ENCODE results near the gene TMEM106A.
"Not testable (repeated sequence)": the region's sequence is repeated elsewhere in the genome, so short reads cannot be mapped to it uniquely, and the experiment has no call there.

Gene TMEM106A, protein sequence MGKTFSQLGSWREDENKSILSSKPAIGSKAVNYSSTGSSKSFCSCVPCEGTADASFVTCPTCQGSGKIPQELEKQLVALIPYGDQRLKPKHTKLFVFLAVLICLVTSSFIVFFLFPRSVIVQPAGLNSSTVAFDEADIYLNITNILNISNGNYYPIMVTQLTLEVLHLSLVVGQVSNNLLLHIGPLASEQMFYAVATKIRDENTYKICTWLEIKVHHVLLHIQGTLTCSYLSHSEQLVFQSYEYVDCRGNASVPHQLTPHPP

DNA sequence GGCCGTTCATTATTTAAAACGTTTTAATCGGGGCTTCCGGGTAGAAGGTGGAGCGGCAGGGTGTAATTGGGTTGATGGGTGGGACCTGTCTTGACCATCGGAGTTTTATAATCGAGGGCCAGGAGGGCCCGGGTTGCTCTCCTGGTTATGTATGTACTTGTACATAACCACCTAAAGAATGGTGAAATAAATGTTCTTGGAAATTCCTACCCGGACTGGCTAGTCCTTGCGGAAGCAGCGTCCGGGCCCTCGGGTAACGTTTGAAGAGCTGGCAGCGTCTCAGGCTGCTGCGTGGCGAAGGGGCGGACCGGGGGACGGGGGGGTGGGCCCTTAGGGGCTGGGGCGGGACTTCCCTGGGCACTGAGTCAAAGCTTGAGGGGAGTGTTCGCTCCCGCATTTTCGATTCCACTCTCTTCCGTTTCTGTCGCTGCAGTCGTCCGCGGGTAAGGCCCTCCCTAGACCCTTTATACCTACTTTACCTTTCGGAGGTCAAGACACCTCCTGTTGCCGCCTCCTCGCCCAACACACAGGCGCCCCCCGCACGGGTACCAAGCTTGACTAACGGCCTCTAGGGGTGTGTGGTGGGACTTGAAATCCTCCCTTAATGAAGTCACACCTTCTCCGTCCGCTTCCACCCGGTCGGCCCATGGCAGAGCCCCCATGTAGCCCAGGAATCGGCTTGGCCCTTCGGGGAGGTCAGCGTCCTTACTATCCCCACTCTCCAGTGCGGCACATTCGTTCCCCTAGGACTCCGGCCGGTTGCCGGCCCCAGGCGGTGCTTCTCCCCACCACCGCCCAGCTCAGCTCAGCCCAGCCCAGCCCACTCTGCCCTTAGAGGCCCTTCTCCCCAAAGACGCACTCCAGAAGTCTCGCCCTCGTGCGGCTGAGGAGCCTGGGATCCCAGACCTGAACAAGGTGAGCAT, at the start of gene TMEM106A:
Gene TMEM106A, plus strand, starts transcription at position 396 of the 923 bp plus-strand sequence. CDS start 1,167 bp downstream, outside the sequence.
- DNase-seq (ENCODE audit: low read depth) = peak; percentile 63

GRCh38 chr17:43165971-43166370, 45.7 kb upstream of the TMEM106A start:
- DNase-seq (ENCODE audit: low read depth) = not testable (repeated sequence)

GRCh38 chr17:43169561-43170139, 42.0 kb upstream of the TMEM106A start:
- no peak for DNase-seq (ENCODE audit: low read depth)

- peak; percentile 80 for DNase-seq (ENCODE audit: low read depth)
Measured at GRCh38 chr17:43170140-43170765, 41.4 kb upstream of the TMEM106A start.

- peak; percentile 92 for DNase-seq (ENCODE audit: low read depth)
Measured at GRCh38 chr17:43170766-43171585, 40.7 kb upstream of the TMEM106A start, which contains the start of gene NBR1. TSS of gene NBR1 (plus strand) at chr17:43171214. CDS start at chr17:43175800, 4,586 bp downstream.

DNA sequence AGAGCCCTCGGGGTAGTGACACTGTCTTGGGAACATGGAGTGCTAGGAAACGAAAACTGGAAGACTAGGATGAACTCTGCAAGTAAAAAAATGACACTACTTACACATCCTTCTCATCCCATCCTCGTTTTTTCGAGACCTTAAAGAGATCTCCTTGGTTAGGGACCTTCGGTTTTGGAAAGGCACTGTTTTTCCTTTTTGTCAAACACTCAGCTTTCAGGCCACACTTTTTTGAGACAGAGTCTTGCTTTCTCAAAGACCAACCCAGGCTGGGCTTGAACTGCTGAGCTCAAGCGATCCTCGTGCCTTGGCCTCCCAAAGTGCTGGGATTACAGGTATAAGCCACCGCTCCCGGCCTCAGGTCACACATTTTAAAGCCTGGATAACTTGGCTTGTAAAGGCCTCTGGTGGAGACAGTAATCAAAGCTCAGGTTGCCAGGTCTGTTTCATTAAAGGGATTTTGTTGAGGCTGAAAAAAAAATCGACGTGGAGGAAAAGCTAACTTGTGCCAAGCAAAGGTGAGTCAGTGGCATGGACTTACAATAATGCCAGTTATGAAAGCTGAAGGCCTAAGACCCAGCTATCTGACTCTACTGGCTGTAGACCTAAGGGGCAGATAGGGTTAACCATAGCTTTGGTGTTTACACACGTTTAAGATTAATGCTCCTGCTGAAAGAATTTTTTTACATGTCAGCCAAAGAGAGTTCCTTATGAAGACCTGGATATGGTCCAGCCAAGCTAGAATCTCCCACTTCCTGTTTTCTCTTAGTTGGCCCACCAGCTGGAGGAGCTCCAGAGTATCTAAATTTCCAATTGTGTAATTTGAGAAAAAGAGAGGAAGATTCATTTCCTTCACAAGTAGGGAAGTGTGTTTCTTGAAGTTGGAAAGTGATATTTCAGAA, 39.8 kb upstream of the TMEM106A start:
- DNase-seq (ENCODE audit: low read depth) = peak; percentile 3

DNA sequence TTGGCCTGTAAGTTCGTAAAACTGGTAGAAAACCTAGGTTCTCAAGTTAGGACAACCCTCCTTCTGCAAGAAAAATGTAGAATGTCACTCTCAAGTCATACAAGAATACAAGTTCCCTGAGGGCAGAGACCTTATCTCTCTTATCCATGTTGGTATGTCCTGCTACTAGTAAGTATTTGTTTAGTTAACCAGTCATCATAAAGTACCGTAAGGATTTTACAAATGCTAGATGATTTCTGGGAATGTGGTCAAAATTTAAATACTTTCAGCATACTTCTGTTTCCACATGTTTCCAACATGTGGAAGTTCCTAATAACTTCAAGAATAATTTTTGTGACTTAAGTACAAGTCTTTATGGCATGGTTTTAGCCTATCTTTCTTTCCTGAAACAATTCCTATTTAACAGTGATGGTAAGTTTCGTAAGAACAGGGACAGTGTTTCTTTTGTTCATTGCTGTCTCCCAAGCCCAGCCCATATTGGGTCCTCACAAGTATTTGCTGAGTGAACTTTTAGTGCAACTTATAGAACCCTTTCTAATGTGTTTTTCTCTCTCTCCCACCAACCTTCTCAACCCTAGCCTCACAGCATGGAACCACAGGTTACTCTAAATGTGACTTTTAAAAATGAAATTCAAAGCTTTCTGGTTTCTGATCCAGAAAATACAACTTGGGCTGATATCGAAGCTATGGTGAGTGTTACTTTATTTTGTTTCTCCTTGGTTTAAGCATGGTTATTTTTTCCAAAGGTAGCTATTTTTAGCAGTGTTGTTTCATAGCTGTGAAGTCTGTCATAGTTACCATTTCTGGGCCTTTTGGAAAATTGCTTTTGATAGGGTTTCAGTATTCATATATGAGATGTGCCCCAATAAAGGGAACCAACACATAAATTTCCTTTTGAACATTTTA, 36.2 kb upstream of the TMEM106A start:
- no peak for DNase-seq (ENCODE audit: low read depth)

DNA sequence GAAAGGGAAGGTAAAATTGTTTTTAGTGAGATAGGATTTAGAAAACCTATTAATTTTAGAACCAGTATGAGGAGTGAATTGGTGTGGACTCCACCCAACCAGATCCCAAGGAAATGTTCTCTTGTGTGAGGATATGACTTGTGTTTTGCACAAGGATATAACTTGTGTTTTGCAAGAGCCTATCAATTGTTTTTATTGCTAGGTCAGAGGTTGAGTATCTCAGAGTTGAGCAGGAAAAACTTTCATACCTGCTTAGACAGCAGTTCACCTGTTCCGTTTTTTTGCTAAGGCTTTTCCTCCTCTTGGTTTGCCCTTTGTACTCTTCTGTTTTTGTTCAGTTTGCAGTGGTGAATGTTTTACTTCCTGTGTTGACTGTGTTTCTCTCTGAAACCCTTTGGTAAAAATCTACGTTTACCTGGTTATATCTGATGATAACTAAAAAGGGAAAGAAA, 35.5 kb upstream of the TMEM106A start:
- no peak for DNase-seq (ENCODE audit: low read depth)

- no peak for DNase-seq (ENCODE audit: low read depth)
Measured at GRCh38 chr17:43183921-43184320, 27.8 kb upstream of the TMEM106A start.

DNA sequence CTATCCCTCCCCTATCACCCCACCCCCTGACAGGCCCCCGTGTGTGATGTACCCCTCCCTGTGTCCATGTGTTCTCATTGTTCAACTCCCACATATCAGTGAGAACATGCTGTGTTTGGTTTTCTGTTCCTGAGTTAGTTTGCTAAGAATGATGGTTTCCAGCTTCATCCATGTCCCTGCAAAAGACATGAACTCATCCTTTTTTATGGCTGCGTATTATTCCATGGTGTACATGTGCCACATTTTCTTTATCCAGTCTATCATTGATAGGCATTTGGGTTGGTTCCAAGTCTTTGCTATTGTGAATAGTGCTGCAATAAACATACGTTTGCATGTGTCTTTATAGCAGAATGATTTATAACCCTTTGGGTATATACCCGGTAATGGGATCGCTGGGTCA, 25.0 kb upstream of the TMEM106A start:
- DNase-seq (ENCODE audit: low read depth) = not testable (repeated sequence)

- DNase-seq (ENCODE audit: low read depth) = no peak
Measured at GRCh38 chr17:43193251-43193650, 18.4 kb upstream of the TMEM106A start.

DNA sequence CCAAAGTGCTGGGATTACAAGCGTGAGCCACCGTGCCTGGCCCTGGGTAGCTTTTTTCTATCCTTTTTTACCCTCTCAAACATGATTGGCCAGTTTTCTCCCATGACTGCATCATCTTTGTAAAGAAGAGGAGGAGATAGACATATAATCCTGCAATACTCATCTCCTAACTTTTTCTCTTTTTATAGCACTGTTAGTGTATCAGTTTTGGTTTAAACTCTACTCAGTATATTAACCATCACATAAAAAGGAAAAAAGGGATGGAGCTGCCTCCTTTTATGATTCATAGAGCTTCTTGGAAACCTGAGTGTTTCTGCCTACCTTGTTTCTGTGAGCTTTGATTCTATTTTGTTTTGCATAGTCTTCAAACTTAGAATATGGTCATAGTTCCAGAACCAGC, 12.0 kb upstream of the TMEM106A start:
- no peak for DNase-seq (ENCODE audit: low read depth)

DNA sequence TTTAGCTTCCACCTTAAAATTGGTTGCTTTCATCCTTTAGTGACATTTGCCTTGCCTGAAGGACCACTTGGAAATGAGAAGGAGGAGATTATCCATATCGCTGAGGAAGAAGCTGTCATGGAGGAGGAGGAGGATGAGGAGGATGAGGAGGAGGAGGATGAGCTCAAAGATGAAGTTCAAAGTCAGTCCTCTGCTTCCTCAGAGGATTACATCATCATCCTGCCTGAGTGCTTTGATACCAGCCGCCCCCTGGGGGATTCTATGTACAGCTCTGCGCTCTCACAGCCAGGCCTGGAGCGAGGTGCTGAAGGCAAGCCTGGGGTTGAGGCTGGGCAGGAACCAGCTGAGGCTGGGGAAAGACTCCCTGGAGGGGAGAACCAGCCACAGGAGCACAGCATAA, 11.5 kb upstream of the TMEM106A start:
- DNase-seq (ENCODE audit: low read depth) = no peak

DNA sequence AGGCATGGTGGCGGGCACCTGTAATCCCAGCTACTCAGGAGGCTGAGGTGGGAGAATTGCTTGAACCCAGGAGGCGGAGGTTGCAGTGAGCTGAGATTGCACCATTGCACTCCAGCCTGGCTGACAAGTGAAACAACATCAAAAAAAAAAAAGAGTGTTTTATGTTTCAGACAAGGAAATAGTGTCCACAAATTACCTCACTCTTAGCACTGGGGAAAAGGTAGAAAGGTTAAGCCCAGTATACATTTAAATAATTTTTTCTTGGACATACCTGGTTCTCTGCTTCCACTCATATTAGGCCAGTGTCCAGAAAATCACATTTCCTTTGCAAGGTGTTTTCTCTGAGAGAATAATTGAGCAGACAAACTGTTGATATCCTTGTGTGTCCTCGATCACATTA, 8.7 kb upstream of the TMEM106A start:
- not testable (repeated sequence) for DNase-seq (ENCODE audit: low read depth)

DNA sequence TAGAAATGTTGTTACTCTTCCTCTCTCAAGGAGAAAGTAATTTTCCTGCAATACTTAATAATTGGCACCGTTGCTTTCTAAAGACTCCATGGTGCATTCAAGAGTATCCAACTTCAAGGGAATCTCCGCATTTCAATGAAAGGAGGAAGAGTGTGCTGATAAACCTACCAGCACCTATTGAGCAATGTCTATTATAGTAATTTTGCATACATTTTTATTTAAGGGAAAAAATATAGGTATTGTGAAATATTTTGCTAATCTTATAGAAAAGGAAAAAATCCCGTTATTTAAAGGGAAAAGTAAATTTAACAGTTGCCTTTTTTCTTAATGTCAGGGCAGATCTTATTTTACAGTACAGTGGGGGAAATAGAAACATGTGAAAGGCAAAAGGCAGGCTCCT, 1.1 kb upstream of the TMEM106A start:
- no peak for DNase-seq (ENCODE audit: low read depth)

- no peak for DNase-seq (ENCODE audit: low read depth)
Measured at GRCh38 chr17:43211123-43211479, 574 bp upstream of the TMEM106A start.

- no peak for DNase-seq (ENCODE audit: low read depth)
Measured at GRCh38 chr17:43212641-43213490, 1.2 kb downstream of the TMEM106A start.

- no peak for DNase-seq (ENCODE audit: low read depth)
Measured at GRCh38 chr17:43213545-43213944, 1.9 kb downstream of the TMEM106A start.
